Measurements from ENCODE around the gene ATP5F1C. TPM values are rescaled to one million over a fixed set of nuclear protein-coding genes. Genes with fewer than 3 reads are reported as not detected.

ATP5F1C gene
- total RNA-seq, 1 experiment from 2014 or later: 292 TPM

GRCh38 chr10:7794251-7795026, 6.5 kb downstream of the ATP5F1C start:
- intact Hi-C loops (cut with micrococcal nuclease): no loop called here
- no peaks in the 10 kb centered on the region for H3K9me3 ChIP-seq (ENCODE audit: control insufficient read depth in 1 of 2, insufficient read depth in 1 of 2, low read depth in 1 of 2, low read length in 2 of 2)
- H3K4me1 ChIP-seq (ENCODE audit: control insufficient read depth in 1 of 2, insufficient read depth in 2 of 2, low read length in 2 of 2): peaks cover 20 to 46% of the 10 kb centered on the region in 2 experiments; a peak in 3 of 4 replicates
- POLR2A ChIA-PET: no interaction called here
- no peak overlapping the region for H3K4me2 ChIP-seq (ENCODE audit: low read length)
- ATAC-seq (no peak), DNase-seq (ENCODE audit: low read depth, low spot score) (no peak)
- peaks cover 7 to 21% of the 10 kb centered on the region in 2 experiments for H3K36me3 ChIP-seq (ENCODE audit: control insufficient read depth in 1 of 2, insufficient read depth in 2 of 2, low read length in 2 of 2)
- no peak overlapping the region for H3K27ac ChIP-seq (ENCODE audit: low read depth, low read length)
- no peak overlapping the region for H3K4me3 ChIP-seq (replicated peaks in 1 of 2; ENCODE audit: low read depth in 1 of 2, low read length in 2 of 2)
- H3K79me2 ChIP-seq (ENCODE audit: insufficient read depth, low read length): peaks cover 91% of the 10 kb centered on the region
- TF ChIP-seq TCF7L2 (IDR thresholded peaks at IDR 0.05; ENCODE audit: borderline replicate concordance, extremely low read depth, insufficient read depth, insufficient read length) (no peak), JUND (IDR thresholded peaks at IDR 0.05) (no peak), ZNF274 (IDR thresholded peaks at IDR 0.05; ENCODE audit: low read depth, low read length) (no peak), SRF (IDR thresholded peaks at IDR 0.05; ENCODE audit: low read depth) (no peak), EZH2 (IDR thresholded peaks at IDR 0.05) (no peak), RAD21 (IDR thresholded peaks at IDR 0.05; ENCODE audit: low read depth) (no peak), ELF1 (IDR thresholded peaks at IDR 0.05; ENCODE audit: borderline replicate concordance, low read depth) (no peak), MAX (IDR thresholded peaks at IDR 0.05) (no peak), CBX3 (IDR thresholded peaks at IDR 0.05; ENCODE audit: low read depth) (no peak), CEBPB (IDR thresholded peaks at IDR 0.05; ENCODE audit: low read depth) (no peak), SIN3A (IDR thresholded peaks at IDR 0.05; ENCODE audit: low read depth) (no peak), ATF3 (IDR thresholded peaks at IDR 0.05) (no peak), POLR2A (IDR thresholded peaks at IDR 0.05; ENCODE audit: borderline replicate concordance, extremely low read depth, insufficient read depth, insufficient read length) (no peak), SP1 (IDR thresholded peaks at IDR 0.05; ENCODE audit: low read depth) (no peak), ZFX (IDR thresholded peaks at IDR 0.05) (no peak), EZH2phosphoT487 (IDR thresholded peaks at IDR 0.05; ENCODE audit: borderline replicate concordance) (no peak), POLR2AphosphoS5 (IDR thresholded peaks at IDR 0.05; ENCODE audit: low read depth, low read length) (no peak)
- TF ChIP-seq, protein P1, sequence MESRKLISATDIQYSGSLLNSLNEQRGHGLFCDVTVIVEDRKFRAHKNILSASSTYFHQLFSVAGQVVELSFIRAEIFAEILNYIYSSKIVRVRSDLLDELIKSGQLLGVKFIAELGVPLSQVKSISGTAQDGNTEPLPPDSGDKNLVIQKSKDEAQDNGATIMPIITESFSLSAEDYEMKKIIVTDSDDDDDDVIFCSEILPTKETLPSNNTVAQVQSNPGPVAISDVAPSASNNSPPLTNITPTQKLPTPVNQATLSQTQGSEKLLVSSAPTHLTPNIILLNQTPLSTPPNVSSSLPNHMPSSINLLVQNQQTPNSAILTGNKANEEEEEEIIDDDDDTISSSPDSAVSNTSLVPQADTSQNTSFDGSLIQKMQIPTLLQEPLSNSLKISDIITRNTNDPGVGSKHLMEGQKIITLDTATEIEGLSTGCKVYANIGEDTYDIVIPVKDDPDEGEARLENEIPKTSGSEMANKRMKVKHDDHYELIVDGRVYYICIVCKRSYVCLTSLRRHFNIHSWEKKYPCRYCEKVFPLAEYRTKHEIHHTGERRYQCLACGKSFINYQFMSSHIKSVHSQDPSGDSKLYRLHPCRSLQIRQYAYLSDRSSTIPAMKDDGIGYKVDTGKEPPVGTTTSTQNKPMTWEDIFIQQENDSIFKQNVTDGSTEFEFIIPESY (IDR thresholded peaks at IDR 0.05; ENCODE audit: extremely low read depth, insufficient replicate concordance, low read length): no peak
- H2AFZ ChIP-seq (ENCODE audit: low read depth, low read length, poor library complexity, severe bottlenecking): no peak overlapping the region
- H3K9me2 ChIP-seq (ENCODE audit: insufficient read depth): no peaks in the 10 kb centered on the region
- no peak overlapping the region for H3K9ac ChIP-seq (ENCODE audit: low read length)
- RAD21 ChIA-PET (ENCODE audit: low non-redundant PET in 1 of 2, low total read pairs in 2 of 2, uncharacterized antibody in 2 of 2, unreplicated experiment in 2 of 2): no interaction called here
- BruUV-seq (replicated peaks): no TSS peak
- CTCF ChIA-PET: no interaction called here
- no peaks in the 10 kb centered on the region for H3K27me3 ChIP-seq (ENCODE audit: insufficient read depth, low read length)
- peaks cover 33% of the 10 kb centered on the region for H4K20me1 ChIP-seq (ENCODE audit: insufficient read depth)
